T-cell (primary cell): ENCODE data around the gene EFHC1. TPM values are rescaled to one million over a fixed set of nuclear protein-coding genes. Genes with fewer than 3 reads are reported as not detected.

Source experiments
- ATAC-seq, 4 experiments: fragments of 200-7000 bp in 3 of 4; fragments of 150-1000 bp in 1 of 4; cut with Tn5 transposase; replicated peaks in 1 of 4; 1 replicate in 3 of 4; 2 replicates in 1 of 4; pipeline ENCODE4 v1.10.0; 2021; ENCODE audit warnings: moderate library complexity in 3 of 4, mild to moderate bottlenecking in 2 of 4, moderate number of reproducible peaks in 1 of 4
- CTCF ChIA-PET, 2 donors: fragments of 300-600 bp; sonication (Branson Sonifier 250); formaldehyde crosslinking; loops; one replicate each; lab custom pipeline; 2022; ENCODE audit warnings: antibody characterized with exemption in 2 of 2; lab: Charles Lee
- POLR2A ChIA-PET, 2 donors: fragments of 300-600 bp; sonication (Branson Sonifier 250); formaldehyde crosslinking; loops; one replicate each; lab custom pipeline; 2022; ENCODE audit warnings: antibody characterized with exemption in 2 of 2; lab: Charles Lee
- DNase-seq, 35 experiments: peaks; one replicate each; pipeline versions ENCODE4 v3.0.0 to v3.0.0-alpha.2; 2013 to 2023
- H3K27ac ChIP-seq: one replicate; pipeline ENCODE4 v1.5.1; 2013; ENCODE audit warnings: low read length
- H3K27me3 ChIP-seq, 2 experiments: replicated peaks in 1 of 2; 1 replicate in 1 of 2; 2 replicates in 1 of 2; pipeline versions ENCODE4 v1.6.1 to v1.7.0; 2013; ENCODE audit warnings: low read length in 1 of 2, mixed read lengths in 1 of 2; ENCODE audit not compliant: control insufficient read depth in 2 of 2, insufficient read depth in 2 of 2; ENCODE audit errors: extremely low read depth in 1 of 2
- H3K36me3 ChIP-seq, 2 donors: 1 replicate in 1 of 2; 2 replicates in 1 of 2; pipeline versions ENCODE4 v1.6.1 to v1.7.0; 2013; ENCODE audit warnings: low read length in 1 of 2; ENCODE audit not compliant: control insufficient read depth in 2 of 2, insufficient read depth in 1 of 2; ENCODE audit errors: extremely low read depth in 1 of 2
- H3K4me1 ChIP-seq, 2 experiments: 1 replicate in 1 of 2; 2 replicates in 1 of 2; pipeline versions ENCODE4 v1.6.1 to v1.7.0; 2013; ENCODE audit warnings: low read length in 2 of 2, mixed read lengths in 1 of 2; ENCODE audit not compliant: insufficient read depth in 2 of 2, control insufficient read depth in 1 of 2; ENCODE audit errors: extremely low read depth in 1 of 2
- H3K4me3 ChIP-seq, 2 donors: 1 replicate in 1 of 2; 2 replicates in 1 of 2; pipeline versions ENCODE4 v1.5.1 to v1.7.0; 2013; ENCODE audit warnings: mild to moderate bottlenecking in 2 of 2, low read length in 1 of 2, moderate library complexity in 1 of 2; ENCODE audit not compliant: control insufficient read depth in 1 of 2; ENCODE audit errors: extremely low read depth in 1 of 2
- H3K9me3 ChIP-seq: 2 replicates; pipeline ENCODE4 v1.7.0; 2013
- H3K27ac Mint-ChIP-seq, 2 donors: one replicate each; pipeline ENCODE4 v1.8.0; 2020 to 2021; ENCODE audit warnings: mild to moderate bottlenecking in 2 of 2, mixed read lengths in 2 of 2
- H3K27me3 Mint-ChIP-seq, 2 donors: one replicate each; pipeline ENCODE4 v1.8.0; 2021 to 2022; ENCODE audit warnings: mixed read lengths in 2 of 2
- H3K36me3 Mint-ChIP-seq: one replicate; pipeline ENCODE4 v1.8.0; 2021; ENCODE audit warnings: mixed read lengths
- H3K4me1 Mint-ChIP-seq, 3 donors: one replicate each; pipeline ENCODE4 v1.8.0; 2020 to 2022; ENCODE audit warnings: mixed read lengths in 3 of 3, mild to moderate bottlenecking in 1 of 3
- H3K4me3 Mint-ChIP-seq, 3 donors: one replicate each; pipeline ENCODE4 v1.8.0; 2020 to 2022; ENCODE audit warnings: mild to moderate bottlenecking in 3 of 3, mixed read lengths in 3 of 3, moderate library complexity in 3 of 3
- H3K9me3 Mint-ChIP-seq, 3 donors: one replicate each; pipeline ENCODE4 v1.8.0; 2020 to 2022; ENCODE audit warnings: mixed read lengths in 3 of 3
- WGBS: methylation state at CpG from one replicate; pipeline ENCODE4 v1.1.5; 2013; ENCODE audit warnings: missing lambda C conversion rate; ENCODE audit not compliant: insufficient coverage; 5-methylcytosine and 5-hydroxymethylcytosine counted together
- total RNA-seq, 35 experiments: library from RNA in 6 of 35; stranded (reverse) in 6 of 35; fragments of 120-200 nt in 1 of 35; gene quantifications; one replicate each; pipeline versions ENCODE4 v1.2.1 to v1.2.4 and lab custom pipeline; 2013 to 2026

EFHC1 gene
- total RNA-seq, 5 donors from 2014 or later (not counting 1 experiment from before 2014, with no cell fraction given) = 4.5 to 8.6 (median 6.2) TPM

DNA sequence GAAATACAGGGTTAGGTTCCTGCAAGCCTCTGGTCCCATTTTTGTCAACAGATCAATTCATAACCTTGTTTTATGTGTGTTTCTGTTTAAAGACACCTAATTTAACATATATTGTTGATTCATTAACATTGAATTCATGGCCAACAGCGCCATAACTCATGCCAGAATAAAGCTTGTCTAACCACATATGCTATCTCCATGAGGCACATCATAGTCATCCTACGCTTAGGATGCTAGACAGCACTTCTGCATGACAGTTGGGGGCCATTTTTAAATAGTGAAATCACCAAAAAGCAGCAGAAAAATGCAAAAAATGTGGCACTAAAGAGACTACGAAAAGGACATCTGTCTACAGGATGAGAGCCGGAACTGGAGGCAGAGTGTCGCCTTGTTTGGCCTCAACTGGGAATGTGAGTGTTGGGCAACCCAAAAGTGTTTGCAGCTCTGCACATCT lies 118.8 kb downstream of the EFHC1 start:
- no peaks in the 10 kb centered on the region for H3K9me3 Mint-ChIP-seq
- Histone ChIP-seq H3K27me3 (no peaks in the 10 kb centered on the region), H3K9me3 (no peaks in the 10 kb centered on the region), H3K36me3 (no peaks in the 10 kb centered on the region), H3K4me1 (peaks cover 14 to 39% of the 10 kb centered on the region in 2 experiments), H3K27ac (no peak overlapping the region), H3K4me3 (no peak overlapping the region)
- H3K4me3 Mint-ChIP-seq = no peak overlapping the region
- ATAC-seq = no peak
- H3K36me3 Mint-ChIP-seq = peaks cover 15% of the 10 kb centered on the region
- WGBS = 100% methylated on average over 2 of the region's 5 CpGs
- H3K4me1 Mint-ChIP-seq = peaks cover 53 to 59% (median 56%) of the 10 kb centered on the region in 3 donors
- no peak for DNase-seq
- H3K27ac Mint-ChIP-seq = no peak overlapping the region
- H3K27me3 Mint-ChIP-seq = no peaks in the 10 kb centered on the region
- CTCF ChIA-PET = no interaction called here
- POLR2A ChIA-PET = interaction anchor here in 1 of 2 donors (0.6 kb wide), 1 partner anchor 94 kb away, joined by 4 read pairs; no protein-coding TSS in a partner anchor

DNA sequence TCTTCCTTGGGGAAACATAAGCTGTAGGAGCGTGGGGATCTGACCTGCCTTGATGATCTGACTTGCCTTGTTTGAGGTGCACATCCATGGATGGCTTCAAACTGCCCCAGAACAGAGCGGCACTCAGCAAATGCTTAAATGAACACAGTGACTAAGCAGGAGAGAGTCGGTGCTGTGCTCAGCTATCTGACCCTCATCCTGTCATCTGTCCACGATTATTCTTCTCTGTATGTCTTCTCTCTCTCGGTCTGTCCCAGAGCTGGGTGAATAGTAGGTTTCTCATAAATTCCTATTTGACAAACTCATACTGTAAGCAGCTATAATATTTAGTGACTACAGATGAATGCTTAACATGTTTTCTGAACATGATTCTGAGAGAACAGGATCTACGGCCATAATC lies 119.5 kb downstream of the EFHC1 start:
- no peak overlapping the region for H3K4me3 Mint-ChIP-seq
- Histone ChIP-seq H3K4me3 (no peak overlapping the region), H3K27ac (no peak overlapping the region), H3K4me1 (peaks cover 14 to 38% of the 10 kb centered on the region in 2 experiments), H3K9me3 (no peaks in the 10 kb centered on the region), H3K27me3 (no peaks in the 10 kb centered on the region), H3K36me3 (no peaks in the 10 kb centered on the region)
- H3K4me1 Mint-ChIP-seq = peaks cover 56 to 59% (median 57%) of the 10 kb centered on the region in 3 donors
- H3K27ac Mint-ChIP-seq = no peak overlapping the region
- no peaks in the 10 kb centered on the region for H3K9me3 Mint-ChIP-seq
- no peaks in the 10 kb centered on the region for H3K27me3 Mint-ChIP-seq
- WGBS = no CpG with 5 or more reads among the region's 6 CpGs
- ChIA-PET POLR2A (interaction anchor here in 1 of 2 donors (0.6 kb wide), 1 partner anchor 94 kb away, joined by 4 read pairs; no protein-coding TSS in a partner anchor), CTCF (no interaction called here)
- ATAC-seq (no peak), DNase-seq (no peak)
- H3K36me3 Mint-ChIP-seq = peaks cover 15% of the 10 kb centered on the region

DNA sequence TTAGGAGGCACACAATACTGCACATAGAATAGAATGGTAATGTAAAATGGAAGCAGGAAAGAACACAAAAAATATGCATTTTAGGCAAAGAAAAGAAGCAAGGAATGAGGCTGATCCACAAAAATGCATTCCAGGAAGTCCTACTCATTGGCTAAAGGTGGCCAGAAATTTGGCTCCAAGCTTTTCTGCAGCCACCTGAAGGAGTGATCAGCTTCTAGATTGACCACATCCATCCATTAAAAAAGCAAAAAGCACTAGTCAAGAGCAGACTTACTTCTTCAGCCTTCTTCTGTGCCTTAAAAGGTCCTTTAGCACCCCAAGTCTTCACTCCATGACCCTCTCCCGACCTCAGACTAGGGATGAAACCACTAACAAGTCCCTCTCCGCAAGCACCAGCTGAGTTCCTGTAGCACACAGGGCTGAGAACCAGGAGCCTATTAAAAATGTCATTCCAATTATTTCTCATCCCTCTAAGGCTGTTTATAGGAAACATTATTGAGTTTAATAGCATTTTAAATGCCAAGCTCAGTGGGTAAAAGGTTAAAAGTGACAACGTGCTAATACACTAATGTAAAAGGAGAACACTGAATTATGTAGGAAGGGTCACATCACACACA lies 120.3 kb downstream of the EFHC1 start:
- no peaks in the 10 kb centered on the region for H3K9me3 Mint-ChIP-seq
- no peaks in the 10 kb centered on the region for H3K27me3 Mint-ChIP-seq
- POLR2A ChIA-PET = no interaction called here

DNA sequence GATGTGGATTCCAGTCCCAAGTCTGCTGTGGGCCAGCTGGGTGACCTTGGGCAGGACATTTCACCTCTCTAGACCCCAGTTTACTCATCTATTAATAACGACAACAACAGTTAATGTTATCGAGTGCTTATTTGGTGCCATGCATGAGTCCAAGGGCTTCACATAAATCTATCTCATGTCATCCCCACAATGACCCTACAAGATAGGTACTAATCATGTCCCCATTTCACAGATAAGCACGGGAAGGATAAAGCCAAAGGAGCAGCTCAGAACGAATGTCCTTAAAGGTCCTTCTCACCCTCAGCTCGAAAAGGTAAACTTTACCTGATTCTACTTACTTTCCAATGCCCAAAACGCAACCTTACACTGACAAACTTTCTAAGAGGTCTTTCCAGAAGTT lies 121.0 kb downstream of the EFHC1 start:
- Histone ChIP-seq H3K36me3 (no peaks in the 10 kb centered on the region), H3K4me1 (peaks cover 8 to 24% of the 10 kb centered on the region in 2 experiments), H3K9me3 (no peaks in the 10 kb centered on the region), H3K4me3 (no peak overlapping the region), H3K27me3 (no peaks in the 10 kb centered on the region), H3K27ac (no peak overlapping the region)
- CTCF ChIA-PET = no interaction called here
- no peaks in the 10 kb centered on the region for H3K9me3 Mint-ChIP-seq
- H3K4me1 Mint-ChIP-seq = peaks cover 41 to 53% (median 46%) of the 10 kb centered on the region in 3 donors
- DNase-seq (no peak), ATAC-seq (no peak)
- H3K27me3 Mint-ChIP-seq = no peaks in the 10 kb centered on the region
- H3K36me3 Mint-ChIP-seq = peaks cover 15% of the 10 kb centered on the region
- POLR2A ChIA-PET = no interaction called here
- no peak overlapping the region for H3K4me3 Mint-ChIP-seq
- 100% methylated on average over 2 of the region's 6 CpGs for WGBS
- H3K27ac Mint-ChIP-seq = no peak overlapping the region

More for the DNA sequence above, 120.3 kb downstream of the EFHC1 start:
- WGBS = no CpG with 5 or more reads among the region's 3 CpGs
- Mint-ChIP-seq H3K36me3 (peaks cover 10% of the 10 kb centered on the region), H3K4me3 (no peak overlapping the region), H3K4me1 (peaks cover 48 to 53% (median 51%) of the 10 kb centered on the region in 3 donors), H3K27ac (no peak overlapping the region)
- Histone ChIP-seq H3K36me3 (no peaks in the 10 kb centered on the region), H3K27ac (no peak overlapping the region), H3K4me1 (peaks cover 14 to 31% of the 10 kb centered on the region in 2 experiments), H3K4me3 (no peak overlapping the region), H3K9me3 (no peaks in the 10 kb centered on the region), H3K27me3 (no peaks in the 10 kb centered on the region)
- DNase-seq (no peak), ATAC-seq (no peak)
- CTCF ChIA-PET = no interaction called here

DNA sequence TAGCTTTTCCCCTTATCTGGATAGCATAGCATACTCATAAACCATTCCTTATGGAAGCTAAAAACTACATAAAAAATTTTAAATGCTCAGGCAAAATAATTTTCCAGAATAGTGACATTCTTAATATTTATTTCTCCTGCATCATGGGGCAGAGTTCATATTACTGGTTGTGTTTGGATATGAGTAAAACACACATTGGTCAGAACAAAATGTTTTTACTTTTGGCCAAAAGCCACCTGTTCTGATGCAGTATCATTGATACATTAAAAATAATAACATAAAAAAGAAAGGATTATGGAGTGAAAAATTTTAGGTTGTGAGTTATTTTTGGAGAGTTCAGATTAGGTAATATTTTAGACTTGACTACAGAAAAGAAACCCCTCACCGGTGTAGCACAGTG lies 123.1 kb downstream of the EFHC1 start:
- peaks cover 21% of the 10 kb centered on the region for H3K36me3 Mint-ChIP-seq
- CTCF ChIA-PET = no interaction called here
- H3K27ac ChIP-seq = no peak overlapping the region
- peaks cover 0 to 3% of the 10 kb centered on the region in 2 experiments for H3K4me1 ChIP-seq
- POLR2A ChIA-PET = no interaction called here
- H3K9me3 ChIP-seq = no peaks in the 10 kb centered on the region
- H3K4me3 Mint-ChIP-seq = no peak overlapping the region
- H3K9me3 Mint-ChIP-seq = no peaks in the 10 kb centered on the region
- no CpG with 5 or more reads among the region's 1 CpG for WGBS
- H3K27ac Mint-ChIP-seq = no peak overlapping the region
- peaks cover 32 to 50% (median 37%) of the 10 kb centered on the region in 3 donors for H3K4me1 Mint-ChIP-seq
- H3K27me3 ChIP-seq = no peaks in the 10 kb centered on the region
- no peak overlapping the region for H3K4me3 ChIP-seq
- ATAC-seq (no peak), DNase-seq (no peak)
- no peaks in the 10 kb centered on the region for H3K27me3 Mint-ChIP-seq
- no peaks in the 10 kb centered on the region for H3K36me3 ChIP-seq

DNA sequence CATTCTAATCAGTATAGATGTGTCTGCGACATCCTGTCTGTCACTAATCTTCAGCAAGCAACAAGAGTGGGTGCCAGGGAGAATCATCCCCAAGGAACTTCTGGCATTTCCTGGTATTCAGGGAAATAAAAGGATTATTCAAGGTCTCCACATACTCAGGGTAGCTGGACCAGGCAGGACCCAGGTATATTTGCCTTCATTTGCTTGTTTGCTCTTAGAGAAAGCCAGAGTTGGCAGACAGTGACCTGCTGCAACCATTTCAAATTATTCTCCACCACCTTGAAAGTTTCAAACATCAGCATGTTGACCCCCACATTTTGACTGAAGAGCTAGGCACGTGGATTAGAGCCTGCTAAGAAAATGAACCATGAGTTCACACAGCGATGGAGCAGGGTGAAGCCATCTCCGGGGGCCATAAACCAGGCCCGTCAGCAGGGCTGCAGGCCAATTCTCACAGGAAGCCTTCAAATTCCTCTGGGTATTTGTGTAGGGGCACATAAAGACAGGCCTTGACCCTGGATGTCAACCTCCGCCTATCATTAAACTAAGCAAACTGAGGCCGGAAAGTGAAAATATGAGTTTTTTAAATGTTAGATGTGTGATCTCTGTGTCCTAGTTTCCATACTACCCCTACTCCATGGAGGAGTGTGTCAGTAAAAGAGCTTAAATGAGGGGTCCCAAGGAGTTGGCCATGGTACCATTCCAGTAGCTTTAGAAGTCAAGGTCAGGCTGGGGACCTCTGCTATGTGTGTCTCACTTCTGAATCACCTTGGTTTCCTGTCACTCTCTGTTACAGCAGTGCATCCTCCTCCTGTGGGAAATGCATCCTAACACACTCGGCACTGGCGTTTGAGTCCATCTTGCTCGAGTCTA lies 123.8 kb downstream of the EFHC1 start:
- no peaks in the 10 kb centered on the region for H3K9me3 ChIP-seq
- no peak overlapping the region for H3K4me3 Mint-ChIP-seq
- no peak overlapping the region for H3K27ac ChIP-seq
- H3K27me3 Mint-ChIP-seq = no peaks in the 10 kb centered on the region
- DNase-seq (no peak), ATAC-seq (no peak)
- WGBS = 96% methylated on average over 8 of the region's 10 CpGs
- no peaks in the 10 kb centered on the region for H3K36me3 ChIP-seq
- H3K27me3 ChIP-seq = no peaks in the 10 kb centered on the region
- no peak overlapping the region for H3K27ac Mint-ChIP-seq
- H3K4me1 ChIP-seq = no peaks in the 10 kb centered on the region
- peaks cover 23% of the 10 kb centered on the region for H3K36me3 Mint-ChIP-seq
- ChIA-PET CTCF (interaction anchor here in 1 of 2 donors (0.5 kb wide), 1 partner anchor 12 kb away, joined by 4 read pairs; no protein-coding TSS in a partner anchor), POLR2A (no interaction called here)
- peaks cover 26 to 44% (median 32%) of the 10 kb centered on the region in 3 donors for H3K4me1 Mint-ChIP-seq
- no peak overlapping the region for H3K4me3 ChIP-seq
- H3K9me3 Mint-ChIP-seq = no peaks in the 10 kb centered on the region
